ENCODE measurements around the gene TTC22. TPM values are rescaled to one million over a fixed set of nuclear protein-coding genes. Genes with fewer than 3 reads are reported as not detected.

Gene TTC22
- total RNA-seq, 1 donor from 2014 or later = 6.0 TPM

DNA sequence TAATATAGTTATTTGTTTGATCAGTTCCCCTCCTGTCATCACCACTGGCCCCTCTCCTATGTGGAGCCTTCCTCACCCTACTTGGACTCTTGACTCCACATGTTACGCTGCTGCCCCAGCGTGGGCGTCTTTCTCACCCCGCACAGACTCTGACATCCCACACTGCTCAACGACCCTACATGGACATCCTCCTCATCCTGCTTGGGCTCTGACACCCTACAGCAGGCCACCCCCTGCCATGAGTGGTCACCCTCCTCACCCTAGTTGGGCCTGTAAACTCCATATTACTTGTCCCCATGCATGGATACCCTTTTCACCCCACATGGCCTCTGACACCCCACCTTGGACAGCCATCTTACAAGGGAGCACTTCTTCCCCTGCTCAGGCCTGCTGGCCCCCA lies 64.4 kb downstream of the TTC22 start:
- Mint-ChIP-seq H3K36me3 (ENCODE audit: low read depth) (peaks cover 73% of the 10 kb centered on the region), H3K27ac (no peak overlapping the region), H3K9me3 (no peaks in the 10 kb centered on the region), H3K4me1 (no peaks in the 10 kb centered on the region), H3K4me3 (no peak overlapping the region), H3K27me3 (no peaks in the 10 kb centered on the region)
- intact Hi-C loops (cut with micrococcal nuclease) = no loop called here
- ChIA-PET POLR2A (no interaction called here), CTCF (no interaction called here)
- ATAC-seq (ENCODE audit: low read depth) (no peak), DNase-seq (no peak)
- TF ChIP-seq CTCF (IDR thresholded peaks at IDR 0.05) = no peak

Other genes with a start within 250 kb of the TTC22 start
- not detected in 2 replicates for gene FAM151A, start 177.8 kb downstream of the TTC22 start, total RNA-seq
- not detected in 2 replicates for gene MROH7, start 159.5 kb downstream of the TTC22 start, total RNA-seq
- gene TTC4, start 85.5 kb downstream of the TTC22 start, total RNA-seq = 30.8 and 31.5 TPM in 2 replicates
- gene PARS2, start 36.8 kb downstream of the TTC22 start, total RNA-seq = 4.3 and 4.8 TPM in 2 replicates
- gene DHCR24, start 85.9 kb upstream of the TTC22 start, total RNA-seq = 49.0 and 55.0 TPM in 2 replicates
- not detected in 2 replicates for gene TMEM61, start 179.3 kb upstream of the TTC22 start, total RNA-seq
- 0.05 TPM in 1 of 2 replicates, not detected in the other for gene BSND, start 197.6 kb upstream of the TTC22 start, total RNA-seq
- gene PCSK9, start 238.2 kb upstream of the TTC22 start, total RNA-seq = not detected in 2 replicates